A673 (cell line): Measurements from ENCODE around the gene DLD.

Source experiments
- CTCF ChIP-seq: fragments of 300-800, 200-600 bp; sonication (generic); conservative IDR thresholded peaks from 2 replicates; pipeline ENCODE4 v1.5.1; 2017; ENCODE audit warnings: low read depth, mild to moderate bottlenecking, antibody characterized with exemption, low read length, moderate library complexity, mixed read lengths
- EZH2 ChIP-seq: fragments of 200-600 bp; sonication (generic); IDR thresholded peaks from 2 replicates; pipeline ENCODE4 v1.6.1; 2017; ENCODE audit warnings: borderline replicate concordance, low read depth, mild to moderate bottlenecking, mixed read lengths, antibody characterized with exemption, low read length; ENCODE audit not compliant: poor library complexity, severe bottlenecking

GRCh38 chr7:107867858-107868466, 23.0 kb upstream of the DLD start:
- TF ChIP-seq CTCF (no peak), EZH2 (no peak)
